ENCODE data around the gene GPD1L.
A peak's percentile ranks its signal among the peaks of the same experiment; 100 is the strongest.

DNA sequence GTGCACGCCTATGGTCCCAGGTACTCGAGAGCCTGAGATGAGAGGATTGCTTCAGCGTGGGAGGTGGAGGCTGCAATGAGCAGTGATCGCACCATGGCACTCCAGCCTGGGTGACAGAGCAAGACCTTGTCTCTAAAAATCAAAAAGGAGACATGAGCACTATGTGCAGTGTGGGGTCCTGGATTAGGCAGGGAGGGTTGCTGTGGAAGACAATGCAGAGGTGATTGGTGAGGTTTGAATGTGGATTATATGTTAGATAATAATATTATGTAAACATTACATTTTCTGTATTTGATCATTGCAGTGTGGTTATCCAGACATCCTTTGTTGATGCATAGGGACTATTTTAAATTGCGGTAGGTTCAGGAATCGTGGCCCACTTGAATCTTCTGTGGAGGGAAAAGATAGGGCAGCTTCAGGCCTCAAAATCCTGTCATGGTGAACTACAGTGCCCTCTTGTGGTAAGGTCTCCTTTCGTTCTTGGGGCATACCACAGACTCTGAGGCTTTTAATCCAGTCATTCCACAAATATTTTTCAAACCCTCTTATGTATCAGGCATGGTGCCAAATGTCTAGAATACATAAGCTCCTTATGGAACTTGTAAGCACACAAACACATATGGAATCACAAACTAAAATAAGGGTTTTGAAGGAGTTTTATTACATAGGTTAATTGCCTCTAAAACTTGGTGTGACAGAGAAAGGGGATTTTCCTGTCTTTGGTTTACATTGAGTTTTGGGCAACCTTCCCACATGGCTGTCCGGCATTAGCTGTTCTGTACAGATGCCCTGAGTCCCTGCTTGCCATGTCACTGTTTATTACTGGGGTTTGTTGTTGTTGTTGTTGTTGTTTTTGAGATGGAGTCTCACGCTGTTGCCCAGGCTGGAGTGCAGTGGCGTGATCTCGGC, 37.7 kb downstream of the GPD1L start:
- TF ChIP-seq, protein P1, sequence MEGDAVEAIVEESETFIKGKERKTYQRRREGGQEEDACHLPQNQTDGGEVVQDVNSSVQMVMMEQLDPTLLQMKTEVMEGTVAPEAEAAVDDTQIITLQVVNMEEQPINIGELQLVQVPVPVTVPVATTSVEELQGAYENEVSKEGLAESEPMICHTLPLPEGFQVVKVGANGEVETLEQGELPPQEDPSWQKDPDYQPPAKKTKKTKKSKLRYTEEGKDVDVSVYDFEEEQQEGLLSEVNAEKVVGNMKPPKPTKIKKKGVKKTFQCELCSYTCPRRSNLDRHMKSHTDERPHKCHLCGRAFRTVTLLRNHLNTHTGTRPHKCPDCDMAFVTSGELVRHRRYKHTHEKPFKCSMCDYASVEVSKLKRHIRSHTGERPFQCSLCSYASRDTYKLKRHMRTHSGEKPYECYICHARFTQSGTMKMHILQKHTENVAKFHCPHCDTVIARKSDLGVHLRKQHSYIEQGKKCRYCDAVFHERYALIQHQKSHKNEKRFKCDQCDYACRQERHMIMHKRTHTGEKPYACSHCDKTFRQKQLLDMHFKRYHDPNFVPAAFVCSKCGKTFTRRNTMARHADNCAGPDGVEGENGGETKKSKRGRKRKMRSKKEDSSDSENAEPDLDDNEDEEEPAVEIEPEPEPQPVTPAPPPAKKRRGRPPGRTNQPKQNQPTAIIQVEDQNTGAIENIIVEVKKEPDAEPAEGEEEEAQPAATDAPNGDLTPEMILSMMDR (conservative IDR thresholded peaks at IDR 0.05) = peak; percentile 81
- no peak for TF ChIP-seq ZFX (IDR thresholded peaks at IDR 0.05)

All from C4-2B (cell line).